Activated naive CD8-positive, alpha-beta T cell treated with anti-CD3 and anti-CD28 coated beads, Interleukin-2, amount 50 U/mL, for 24 hours (primary cell): ENCODE data around the gene MAMDC2.

Experiments
- ATAC-seq: fragments of 150-1000 bp; cut with Tn5 transposase; one replicate; pipeline ENCODE4 v1.10.0; 2021
- DNase-seq: peaks from one replicate; pipeline ENCODE4 v3.0.0; 2021
- H3K27ac Mint-ChIP-seq: one replicate; pipeline ENCODE4 v1.8.0; 2021; ENCODE audit warnings: mild to moderate bottlenecking, mixed read lengths
- H3K27me3 Mint-ChIP-seq: one replicate; pipeline ENCODE4 v1.8.0; 2021; ENCODE audit warnings: mixed read lengths
- H3K36me3 Mint-ChIP-seq: one replicate; pipeline ENCODE4 v1.8.0; 2021; ENCODE audit warnings: low read depth, mixed read lengths
- H3K4me1 Mint-ChIP-seq: one replicate; pipeline ENCODE4 v1.8.0; 2021; ENCODE audit warnings: mixed read lengths
- H3K4me3 Mint-ChIP-seq: one replicate; pipeline ENCODE4 v1.8.0; 2021; ENCODE audit warnings: mild to moderate bottlenecking, moderate library complexity, mixed read lengths
- H3K9me3 Mint-ChIP-seq: one replicate; pipeline ENCODE4 v1.8.0; 2021; ENCODE audit warnings: mixed read lengths

Gene MAMDC2

GRCh38 chr9:70120834-70121510, 77.3 kb downstream of the MAMDC2 start:
- Mint-ChIP-seq H3K27ac (no peak overlapping the region), H3K27me3 (no peaks in the 10 kb centered on the region), H3K4me1 (peaks cover 2% of the 10 kb centered on the region), H3K36me3 (no peaks in the 10 kb centered on the region), H3K9me3 (no peaks in the 10 kb centered on the region), H3K4me3 (no peak overlapping the region)
- DNase-seq (no peak), ATAC-seq (peak; percentile 62)

GRCh38 chr9:70121818-70122436, 78.3 kb downstream of the MAMDC2 start:
- Mint-ChIP-seq H3K9me3 (no peaks in the 10 kb centered on the region), H3K36me3 (no peaks in the 10 kb centered on the region), H3K4me1 (peaks cover 2% of the 10 kb centered on the region), H3K4me3 (no peak overlapping the region), H3K27ac (no peak overlapping the region), H3K27me3 (no peaks in the 10 kb centered on the region)
- no peak for DNase-seq
- ATAC-seq: no peak

GRCh38 chr9:70123695-70124094, 80.0 kb downstream of the MAMDC2 start:
- Mint-ChIP-seq H3K27ac (no peak overlapping the region), H3K36me3 (no peaks in the 10 kb centered on the region), H3K27me3 (no peaks in the 10 kb centered on the region), H3K4me3 (no peak overlapping the region), H3K9me3 (no peaks in the 10 kb centered on the region), H3K4me1 (peaks cover 2% of the 10 kb centered on the region)
- no peak for ATAC-seq
- DNase-seq: no peak

GRCh38 chr9:70125621-70126263, 82.1 kb downstream of the MAMDC2 start:
- Mint-ChIP-seq H3K4me3 (no peak overlapping the region), H3K9me3 (no peaks in the 10 kb centered on the region), H3K36me3 (no peaks in the 10 kb centered on the region), H3K27me3 (no peaks in the 10 kb centered on the region), H3K4me1 (peaks cover 2% of the 10 kb centered on the region), H3K27ac (no peak overlapping the region)
- ATAC-seq (no peak), DNase-seq (no peak)

- ATAC-seq: no peak
- H3K4me3 Mint-ChIP-seq: no peak overlapping the region
- H3K36me3 Mint-ChIP-seq: no peaks in the 10 kb centered on the region
- no peak for DNase-seq
- H3K27me3 Mint-ChIP-seq: no peaks in the 10 kb centered on the region
- no peaks in the 10 kb centered on the region for H3K4me1 Mint-ChIP-seq
- H3K27ac Mint-ChIP-seq: no peak overlapping the region
- no peaks in the 10 kb centered on the region for H3K9me3 Mint-ChIP-seq
These were observed 83.4 kb downstream of the MAMDC2 start for GRCh38 chr9:70127036-70127435.

GRCh38 chr9:70127540-70128416, 84.1 kb downstream of the MAMDC2 start:
- no peaks in the 10 kb centered on the region for H3K27me3 Mint-ChIP-seq
- no peak overlapping the region for H3K27ac Mint-ChIP-seq
- no peaks in the 10 kb centered on the region for H3K36me3 Mint-ChIP-seq
- H3K4me1 Mint-ChIP-seq: no peaks in the 10 kb centered on the region
- DNase-seq (no peak), ATAC-seq (no peak)
- no peaks in the 10 kb centered on the region for H3K9me3 Mint-ChIP-seq
- H3K4me3 Mint-ChIP-seq: no peak overlapping the region

GRCh38 chr9:70130266-70130665, 86.6 kb downstream of the MAMDC2 start:
- no peaks in the 10 kb centered on the region for H3K9me3 Mint-ChIP-seq
- no peaks in the 10 kb centered on the region for H3K4me1 Mint-ChIP-seq
- no peak overlapping the region for H3K27ac Mint-ChIP-seq
- no peak for ATAC-seq
- H3K27me3 Mint-ChIP-seq: no peaks in the 10 kb centered on the region
- no peaks in the 10 kb centered on the region for H3K36me3 Mint-ChIP-seq
- no peak for DNase-seq
- no peak overlapping the region for H3K4me3 Mint-ChIP-seq

GRCh38 chr9:70131296-70131695, 87.6 kb downstream of the MAMDC2 start:
- Mint-ChIP-seq H3K4me3 (no peak overlapping the region), H3K27me3 (no peaks in the 10 kb centered on the region), H3K27ac (no peak overlapping the region), H3K36me3 (no peaks in the 10 kb centered on the region), H3K9me3 (no peaks in the 10 kb centered on the region), H3K4me1 (no peaks in the 10 kb centered on the region)
- ATAC-seq (no peak), DNase-seq (no peak)

GRCh38 chr9:70133253-70134208, 89.9 kb downstream of the MAMDC2 start:
- H3K4me3 Mint-ChIP-seq: no peak overlapping the region
- ATAC-seq (no peak), DNase-seq (no peak)
- H3K9me3 Mint-ChIP-seq: no peaks in the 10 kb centered on the region
- H3K27me3 Mint-ChIP-seq: no peaks in the 10 kb centered on the region
- no peaks in the 10 kb centered on the region for H3K4me1 Mint-ChIP-seq
- no peak overlapping the region for H3K27ac Mint-ChIP-seq
- H3K36me3 Mint-ChIP-seq: no peaks in the 10 kb centered on the region

GRCh38 chr9:70134360-70134759, 90.7 kb downstream of the MAMDC2 start:
- Mint-ChIP-seq H3K9me3 (no peaks in the 10 kb centered on the region), H3K27ac (no peak overlapping the region), H3K27me3 (no peaks in the 10 kb centered on the region), H3K4me1 (no peaks in the 10 kb centered on the region), H3K36me3 (no peaks in the 10 kb centered on the region), H3K4me3 (no peak overlapping the region)
- no peak for DNase-seq
- ATAC-seq: no peak

- Mint-ChIP-seq H3K27ac (no peak overlapping the region), H3K4me1 (no peaks in the 10 kb centered on the region), H3K27me3 (no peaks in the 10 kb centered on the region), H3K9me3 (no peaks in the 10 kb centered on the region), H3K4me3 (no peak overlapping the region), H3K36me3 (no peaks in the 10 kb centered on the region)
- ATAC-seq: no peak
- no peak for DNase-seq
These were observed 91.5 kb downstream of the MAMDC2 start for GRCh38 chr9:70135176-70135575.

GRCh38 chr9:70136632-70137031, 93.0 kb downstream of the MAMDC2 start:
- Mint-ChIP-seq H3K4me1 (no peaks in the 10 kb centered on the region), H3K27ac (no peak overlapping the region), H3K4me3 (no peak overlapping the region), H3K27me3 (peaks cover 3% of the 10 kb centered on the region), H3K36me3 (no peaks in the 10 kb centered on the region), H3K9me3 (no peaks in the 10 kb centered on the region)
- no peak for DNase-seq
- no peak for ATAC-seq

GRCh38 chr9:70137577-70137976, 93.9 kb downstream of the MAMDC2 start:
- H3K27me3 Mint-ChIP-seq: peaks cover 4% of the 10 kb centered on the region
- H3K4me3 Mint-ChIP-seq: no peak overlapping the region
- DNase-seq: no peak
- no peak for ATAC-seq
- no peaks in the 10 kb centered on the region for H3K36me3 Mint-ChIP-seq
- H3K4me1 Mint-ChIP-seq: no peaks in the 10 kb centered on the region
- H3K9me3 Mint-ChIP-seq: no peaks in the 10 kb centered on the region
- no peak overlapping the region for H3K27ac Mint-ChIP-seq

GRCh38 chr9:70142101-70142500, 98.5 kb downstream of the MAMDC2 start:
- Mint-ChIP-seq H3K9me3 (no peaks in the 10 kb centered on the region), H3K4me1 (no peaks in the 10 kb centered on the region), H3K4me3 (no peak overlapping the region), H3K27ac (no peak overlapping the region), H3K36me3 (no peaks in the 10 kb centered on the region), H3K27me3 (peaks cover 4% of the 10 kb centered on the region)
- DNase-seq: no peak
- ATAC-seq: no peak
